Activated CD8-positive, alpha-beta T cell treated with anti-CD3 and anti-CD28 coated beads for 36 hours (primary cell): ENCODE measurements around the gene ARG1. TPM values are rescaled to one million over a fixed set of nuclear protein-coding genes. Genes with fewer than 3 reads are reported as not detected.
"Not testable (repeated sequence)": the region's sequence is repeated elsewhere in the genome, so short reads cannot be mapped to it uniquely, and the experiment has no call there.

ENCODE experiments used
- ATAC-seq: fragments of 200-7000 bp; cut with Tn5 transposase; one replicate; pipeline ENCODE4 v1.10.0; 2021; ENCODE audit warnings: mild to moderate bottlenecking, moderate library complexity
- CTCF ChIA-PET: fragments of 350-600 bp; sonication (Branson Sonifier 250); formaldehyde crosslinking; loops from one replicate; lab custom pipeline; 2021; ENCODE audit warnings: antibody characterized with exemption; lab: Charles Lee
- POLR2A ChIA-PET: fragments of 350-600 bp; sonication (Branson Sonifier 250); formaldehyde crosslinking; loops from one replicate; lab custom pipeline; 2021; ENCODE audit warnings: antibody characterized with exemption; lab: Charles Lee
- DNase-seq: peaks from one replicate; pipeline ENCODE4 v3.0.0-alpha.2; 2020
- H3K27ac Mint-ChIP-seq: one replicate; pipeline ENCODE4 v1.8.0; 2021; ENCODE audit warnings: mild to moderate bottlenecking, mixed read lengths
- H3K27me3 Mint-ChIP-seq: one replicate; pipeline ENCODE4 v1.8.0; 2021; ENCODE audit warnings: mixed read lengths
- H3K36me3 Mint-ChIP-seq: one replicate; pipeline ENCODE4 v1.8.0; 2021; ENCODE audit warnings: low read depth, mixed read lengths
- H3K4me1 Mint-ChIP-seq: one replicate; pipeline ENCODE4 v1.8.0; 2021; ENCODE audit warnings: low read depth, mixed read lengths
- H3K4me3 Mint-ChIP-seq: one replicate; pipeline ENCODE4 v1.8.0; 2021; ENCODE audit warnings: mild to moderate bottlenecking, moderate library complexity, mixed read lengths
- H3K9me3 Mint-ChIP-seq: one replicate; pipeline ENCODE4 v1.8.0; 2021; ENCODE audit warnings: mixed read lengths
- CTCF ChIP-seq: fragments of 200-600 bp; IDR thresholded peaks from one replicate; pipeline ENCODE4 v1.8.0; 2022; ENCODE audit warnings: antibody characterized with exemption, mild to moderate bottlenecking
- intact Hi-C: fragments of 100-400 bp; cut with micrococcal nuclease; formaldehyde crosslinking; loops from one replicate; pipeline ENCODE4 v1.10.0; 2022
- total RNA-seq, 2 experiments: library from RNA; stranded (reverse); gene quantifications; one replicate each; pipeline ENCODE4 v1.2.3, GENCODE V29; 2021

Gene ARG1
- total RNA-seq = not detected

GRCh38 chr6:131572686-131573415, at the start of gene ARG1:
TSS of gene ARG1 (plus strand) at chr6:131573226. CDS start at chr6:131573283, 57 bp downstream.
- intact Hi-C loops = no loop called here
- H3K4me1 Mint-ChIP-seq = peaks cover 5% of the 10 kb centered on the region
- no peaks in the 10 kb centered on the region for H3K9me3 Mint-ChIP-seq
- DNase-seq = no peak
- no peak for ATAC-seq
- H3K27me3 Mint-ChIP-seq = no peaks in the 10 kb centered on the region
- no peak for TF ChIP-seq CTCF
- ChIA-PET CTCF (interaction anchor here (1.3 kb wide), 2 partner anchors 24 to 53 kb away, joined by 3 to 4 read pairs; no protein-coding TSS in a partner anchor), POLR2A (no interaction called here)
- H3K27ac Mint-ChIP-seq = no peak within 1 kb of the TSS
- peaks cover 13% of the 10 kb centered on the region for H3K36me3 Mint-ChIP-seq
- no peak within 1 kb of the TSS for H3K4me3 Mint-ChIP-seq

GRCh38 chr6:131523988-131524673, 48.9 kb upstream of the ARG1 start:
- H3K27ac Mint-ChIP-seq = peak overlapping the region; percentile 23
- ATAC-seq (no peak), DNase-seq (no peak)
- peaks cover 17% of the 10 kb centered on the region for H3K4me1 Mint-ChIP-seq
- H3K4me3 Mint-ChIP-seq = no peak overlapping the region
- no peaks in the 10 kb centered on the region for H3K9me3 Mint-ChIP-seq
- POLR2A ChIA-PET = no interaction called here
- H3K36me3 Mint-ChIP-seq = no peaks in the 10 kb centered on the region
- CTCF ChIA-PET = interaction anchor here (1.1 to 3.5 kb wide), 3 partner anchors 9 to 341 kb away, joined by 3 to 24 read pairs (median 6); no protein-coding TSS in a partner anchor
- no peak for TF ChIP-seq CTCF
- H3K27me3 Mint-ChIP-seq = no peaks in the 10 kb centered on the region
- intact Hi-C loops = no loop called here

GRCh38 chr6:131524695-131525336, 48.2 kb upstream of the ARG1 start:
- no peak for TF ChIP-seq CTCF
- ChIA-PET CTCF (interaction anchor here (2.0 to 3.5 kb wide), 2 partner anchors 9 to 342 kb away, joined by 6 to 24 read pairs; no protein-coding TSS in a partner anchor), POLR2A (no interaction called here)
- no peaks in the 10 kb centered on the region for H3K9me3 Mint-ChIP-seq
- no peaks in the 10 kb centered on the region for H3K27me3 Mint-ChIP-seq
- intact Hi-C loops = no loop called here
- ATAC-seq (peak; percentile 34), DNase-seq (peak; percentile 48)
- H3K4me1 Mint-ChIP-seq = peaks cover 18% of the 10 kb centered on the region
- H3K4me3 Mint-ChIP-seq = no peak overlapping the region
- no peaks in the 10 kb centered on the region for H3K36me3 Mint-ChIP-seq
- peak overlapping the region; percentile 23 for H3K27ac Mint-ChIP-seq

GRCh38 chr6:131530936-131531335, 42.1 kb upstream of the ARG1 start:
- DNase-seq, H3K27ac Mint-ChIP-seq: not testable (repeated sequence)

GRCh38 chr6:131531681-131532080, 41.3 kb upstream of the ARG1 start:
- peaks cover 49% of the 10 kb centered on the region for H3K4me1 Mint-ChIP-seq
- not testable (repeated sequence) for H3K36me3 Mint-ChIP-seq, H3K27me3 Mint-ChIP-seq, H3K4me3 Mint-ChIP-seq, H3K9me3 Mint-ChIP-seq, DNase-seq, H3K27ac Mint-ChIP-seq, ATAC-seq
- CTCF ChIA-PET = interaction anchor here (6.6 to 6.8 kb wide), 2 partner anchors 12 to 332 kb away, joined by 83 to 86 read pairs; no protein-coding TSS in a partner anchor
- POLR2A ChIA-PET = interaction anchor here (2.1 kb wide), 1 partner anchor 332 kb away, joined by 5 read pairs; no protein-coding TSS in a partner anchor
- intact Hi-C loops = loop anchor here (5.0 kb wide), 1 partner anchor 649 kb away; no protein-coding TSS in a partner anchor

More at GRCh38 chr6:131530936-131531335, 42.1 kb upstream of the ARG1 start:
- CTCF ChIA-PET = interaction anchor here (6.6 to 6.8 kb wide), 2 partner anchors 11 to 331 kb away, joined by 83 to 86 read pairs; no protein-coding TSS in a partner anchor
- H3K36me3 Mint-ChIP-seq, H3K9me3 Mint-ChIP-seq, H3K4me3 Mint-ChIP-seq, H3K27me3 Mint-ChIP-seq, ATAC-seq: not testable (repeated sequence)
- POLR2A ChIA-PET = interaction anchor here (0.8 to 2.1 kb wide), 2 partner anchors 17 to 332 kb away, joined by 3 to 5 read pairs; no protein-coding TSS in a partner anchor
- intact Hi-C loops = loop anchor here (5.0 kb wide), 1 partner anchor 649 kb away; no protein-coding TSS in a partner anchor
- H3K4me1 Mint-ChIP-seq = peaks cover 49% of the 10 kb centered on the region
